WERI-Rb-1 (cell line): ENCODE measurements around the gene TBC1D16.

ENCODE experiments used
- DNase-seq: peaks from one replicate; pipeline ENCODE4 v3.0.0-alpha.2; 2020
- H3K27ac ChIP-seq: fragments of 250-450 bp; sonication (Bioruptor Pico); 2 replicates; pipeline ENCODE4 v1.5.1; 2020; ENCODE audit warnings: mild to moderate bottlenecking, moderate library complexity
- H3K27me3 ChIP-seq: fragments of 250-450 bp; sonication (Bioruptor Pico); 2 replicates; pipeline ENCODE4 v1.5.1; 2021; ENCODE audit warnings: mild to moderate bottlenecking, low read depth, moderate library complexity; ENCODE audit not compliant: insufficient read depth, severe bottlenecking
- H3K36me3 ChIP-seq: fragments of 250-450 bp; sonication (Bioruptor Pico); 2 replicates; pipeline ENCODE4 v1.5.1; 2020; ENCODE audit warnings: mild to moderate bottlenecking, moderate library complexity
- H3K4me3 ChIP-seq: 2 replicates; pipeline ENCODE4 v1.5.1; 2011; ENCODE audit warnings: low read depth, mild to moderate bottlenecking, control low read depth, low read length
- H3K9me3 ChIP-seq: fragments of 250-450 bp; sonication (Bioruptor Pico); 2 replicates; pipeline ENCODE4 v1.5.1; 2021; ENCODE audit warnings: mild to moderate bottlenecking, moderate library complexity; ENCODE audit not compliant: severe bottlenecking
- CTCF ChIP-seq: IDR thresholded peaks from 2 replicates; pipeline ENCODE4 v1.5.1; 2011; ENCODE audit warnings: low read depth, mild to moderate bottlenecking, control low read depth, inconsistent platforms, low read length

Gene TBC1D16

GRCh38 chr17:79935197-79935885, 100.3 kb downstream of the TBC1D16 start:
- no peak overlapping the region for H3K27ac ChIP-seq
- DNase-seq = no peak
- peaks cover 18% of the 10 kb centered on the region for H3K36me3 ChIP-seq
- TF ChIP-seq CTCF = no peak
- no peaks in the 10 kb centered on the region for H3K27me3 ChIP-seq
- no peaks in the 10 kb centered on the region for H3K9me3 ChIP-seq
- H3K4me3 ChIP-seq = no peak overlapping the region

GRCh38 chr17:79934653-79934970, 101.1 kb downstream of the TBC1D16 start:
- no peaks in the 10 kb centered on the region for H3K27me3 ChIP-seq
- H3K9me3 ChIP-seq = no peaks in the 10 kb centered on the region
- peaks cover 11% of the 10 kb centered on the region for H3K36me3 ChIP-seq
- H3K27ac ChIP-seq = no peak overlapping the region
- no peak overlapping the region for H3K4me3 ChIP-seq
- DNase-seq = no peak
- no peak for TF ChIP-seq CTCF

- H3K27me3 ChIP-seq = no peaks in the 10 kb centered on the region
- H3K4me3 ChIP-seq = no peak overlapping the region
- no peak for TF ChIP-seq CTCF
- peaks cover 5% of the 10 kb centered on the region for H3K36me3 ChIP-seq
- H3K27ac ChIP-seq = no peak overlapping the region; the same call in 1 of the 2 replicates
- DNase-seq = no peak
- H3K9me3 ChIP-seq = no peaks in the 10 kb centered on the region
These were observed 101.6 kb downstream of the TBC1D16 start for GRCh38 chr17:79933863-79934652.

- H3K9me3 ChIP-seq = no peaks in the 10 kb centered on the region
- DNase-seq = no peak
- no peak for TF ChIP-seq CTCF
- no peak overlapping the region for H3K4me3 ChIP-seq
- H3K27me3 ChIP-seq = no peaks in the 10 kb centered on the region
- H3K36me3 ChIP-seq = no peaks in the 10 kb centered on the region
- H3K27ac ChIP-seq = no peak overlapping the region
These were observed 103.0 kb downstream of the TBC1D16 start for GRCh38 chr17:79932451-79933306.

GRCh38 chr17:79931817-79932309, 103.8 kb downstream of the TBC1D16 start:
- H3K36me3 ChIP-seq = no peaks in the 10 kb centered on the region
- H3K9me3 ChIP-seq = no peaks in the 10 kb centered on the region
- no peak for DNase-seq
- H3K27me3 ChIP-seq = no peaks in the 10 kb centered on the region
- H3K27ac ChIP-seq = no peak overlapping the region
- no peak overlapping the region for H3K4me3 ChIP-seq
- no peak for TF ChIP-seq CTCF
